HFFc6 (cell line): Measurements from ENCODE around the gene PCSK6. TPM values are rescaled to one million over a fixed set of nuclear protein-coding genes. Genes with fewer than 3 reads are reported as not detected.
"Not testable (repeated sequence)": the region's sequence is repeated elsewhere in the genome, so short reads cannot be mapped to it uniquely, and the experiment has no call there.

Experiments
- DNase-seq: peaks from one replicate; pipeline ENCODE4 v3.0.0-alpha.2; 2018
- H3K27ac Mint-ChIP-seq: 2 replicates; pipeline ENCODE4 v1.8.0; 2020; ENCODE audit warnings: mild to moderate bottlenecking, mixed read lengths
- H3K27me3 Mint-ChIP-seq: 2 replicates; pipeline ENCODE4 v1.8.0; 2021; ENCODE audit warnings: mild to moderate bottlenecking, moderate library complexity, mixed read lengths; ENCODE audit not compliant: insufficient read depth
- H3K36me3 Mint-ChIP-seq: 2 replicates; pipeline ENCODE4 v1.8.0; 2021; ENCODE audit warnings: low read depth, mixed read lengths
- H3K4me1 Mint-ChIP-seq: 2 replicates; pipeline ENCODE4 v1.8.0; 2020; ENCODE audit warnings: low read depth, mixed read lengths
- H3K4me3 Mint-ChIP-seq: 2 replicates; pipeline ENCODE4 v1.8.0; 2020; ENCODE audit warnings: mild to moderate bottlenecking, moderate library complexity, mixed read lengths
- H3K9me3 Mint-ChIP-seq: 2 replicates; pipeline ENCODE4 v1.8.0; 2020; ENCODE audit warnings: mild to moderate bottlenecking, mixed read lengths
- CTCF ChIP-seq: fragments of 200-600 bp; sonication (generic); IDR thresholded peaks from 2 replicates; pipeline ENCODE4 v1.5.0; 2021; ENCODE audit warnings: antibody characterized with exemption, mild to moderate bottlenecking
- total RNA-seq, 6 experiments: library from RNA; stranded (reverse); fragmentation: NEBNext Ultra II Directional; extraction: Animal tissue kit (Norgen Biotek cat#: 25700); gene quantifications; 2 replicates in 1 of 6; 3 replicates in 5 of 6; pipeline ENCODE4 v1.2.3, GENCODE V29; 2021

Gene PCSK6
- total RNA-seq, 6 experiments from 2014 or later, result not detected

- no peak overlapping the region for H3K4me3 Mint-ChIP-seq
- DNase-seq, result no peak
- H3K27me3 Mint-ChIP-seq, result peaks cover 14% of the 10 kb centered on the region
- H3K27ac Mint-ChIP-seq, result no peak overlapping the region
- no peak for TF ChIP-seq CTCF
- no peaks in the 10 kb centered on the region for H3K36me3 Mint-ChIP-seq
- H3K9me3 Mint-ChIP-seq, result no peaks in the 10 kb centered on the region
- H3K4me1 Mint-ChIP-seq, result no peaks in the 10 kb centered on the region
Measured at GRCh38 chr15:101342056-101342455, 147.5 kb downstream of the PCSK6 start.

- no peak for TF ChIP-seq CTCF
- H3K4me1 Mint-ChIP-seq, result no peaks in the 10 kb centered on the region
- no peaks in the 10 kb centered on the region for H3K36me3 Mint-ChIP-seq
- no peak overlapping the region for H3K4me3 Mint-ChIP-seq
- H3K27me3 Mint-ChIP-seq, result peaks cover 5% of the 10 kb centered on the region; the same call in 1 of the 2 replicates
- H3K27ac Mint-ChIP-seq, result no peak overlapping the region
- no peak for DNase-seq
- H3K9me3 Mint-ChIP-seq, result no peaks in the 10 kb centered on the region
Measured at GRCh38 chr15:101338502-101339057, 150.9 kb downstream of the PCSK6 start.

GRCh38 chr15:101337976-101338375, 151.5 kb downstream of the PCSK6 start:
- Mint-ChIP-seq H3K9me3 (no peaks in the 10 kb centered on the region), H3K4me3 (no peak overlapping the region), H3K4me1 (no peaks in the 10 kb centered on the region), H3K27me3 (peaks cover 4% of the 10 kb centered on the region; the same call in 1 of the 2 replicates), H3K27ac (no peak overlapping the region), H3K36me3 (no peaks in the 10 kb centered on the region)
- no peak for TF ChIP-seq CTCF
- DNase-seq, result no peak

GRCh38 chr15:101333907-101334789, 155.4 kb downstream of the PCSK6 start:
- not testable (repeated sequence) for H3K9me3 Mint-ChIP-seq, DNase-seq, H3K4me3 Mint-ChIP-seq, H3K4me1 Mint-ChIP-seq, H3K27ac Mint-ChIP-seq, H3K36me3 Mint-ChIP-seq
- H3K27me3 Mint-ChIP-seq, result peaks cover 22% of the 10 kb centered on the region

- Mint-ChIP-seq H3K9me3 (no peaks in the 10 kb centered on the region), H3K36me3 (no peaks in the 10 kb centered on the region), H3K27ac (no peak overlapping the region), H3K27me3 (peaks cover 34% of the 10 kb centered on the region), H3K4me1 (no peaks in the 10 kb centered on the region), H3K4me3 (no peak overlapping the region)
- DNase-seq, result no peak
- TF ChIP-seq CTCF, result no peak
Measured at GRCh38 chr15:101332061-101332467, 157.4 kb downstream of the PCSK6 start.

GRCh38 chr15:101329867-101330380, 159.6 kb downstream of the PCSK6 start:
- Mint-ChIP-seq H3K27ac (no peak overlapping the region), H3K4me3 (no peak overlapping the region), H3K27me3 (peaks cover 39% of the 10 kb centered on the region), H3K9me3 (no peaks in the 10 kb centered on the region), H3K36me3 (no peaks in the 10 kb centered on the region), H3K4me1 (no peaks in the 10 kb centered on the region)
- no peak for TF ChIP-seq CTCF
- DNase-seq, result no peak
